HCT116 (cell line): ENCODE measurements around the gene PDK2. TPM values are rescaled to one million over a fixed set of nuclear protein-coding genes. Genes with fewer than 3 reads are reported as not detected.

Experiments used
- ATAC-seq: fragments of 200-7000 bp; cut with Tn5 transposase; 2 replicates; pipeline ENCODE4 v1.9.1; 2020; ENCODE audit warnings: mild to moderate bottlenecking, moderate library complexity
- BruUV-seq: library from RNA; stranded (reverse); fragments of 400-500 nt; replicated peaks from 2 replicates; lab custom pipeline; 2021; lab: Mats Ljungman, UMichigan
- CTCF ChIA-PET: fragments of 300-600 bp; sonication (Branson Sonifier 250); formaldehyde crosslinking; loops from one replicate; lab custom pipeline; 2021; ENCODE audit warnings: antibody characterized with exemption; lab: Charles Lee
- POLR2A ChIA-PET: fragments of 300-600, 350-600 bp; sonication (Branson Sonifier 250); formaldehyde crosslinking; loops from one replicate; lab custom pipeline; 2021; ENCODE audit warnings: antibody characterized with exemption; lab: Charles Lee
- RAD21 ChIA-PET, 2 experiments: fragments of 300-600 bp; sonication (Branson Sonifier 250); formaldehyde crosslinking; loops; one replicate each; lab custom pipeline; 2023; ENCODE audit warnings: low total read pairs in 2 of 2; ENCODE audit not compliant: uncharacterized antibody in 2 of 2, unreplicated experiment in 2 of 2, low non-redundant PET in 1 of 2; lab: Charles Lee
- DNase-seq: peaks from one replicate; pipeline ENCODE4 v3.0.0-alpha.2; 2010; ENCODE audit warnings: low read depth, low spot score
- H2AFZ ChIP-seq: fragments of 200-600 bp; shearing (Covaris generic), sonication (generic); 2 replicates; pipeline ENCODE4 v1.6.1; 2017; ENCODE audit warnings: low read depth, mixed run types, mixed read lengths, antibody characterized with exemption, low read length; ENCODE audit not compliant: poor library complexity, severe bottlenecking
- H3K27ac ChIP-seq: 2 replicates; pipeline ENCODE4 v1.5.1; 2012; ENCODE audit warnings: low read depth, low read length
- H3K27me3 ChIP-seq: fragments of 200-600 bp; sonication (generic); 2 replicates; pipeline ENCODE4 v1.6.1; 2016; ENCODE audit warnings: mixed run types, low read length, mixed read lengths; ENCODE audit not compliant: insufficient read depth
- H3K36me3 ChIP-seq, 2 experiments: fragments of 200-500 bp in 1 of 2; fragments of 200-600 bp in 1 of 2; sonication (Bioruptor generic) in 1 of 2; sonication (generic) in 1 of 2; 2 replicates each; pipeline versions ENCODE4 v1.5.1 to v1.6.1; 2014 to 2016; ENCODE audit warnings: low read length in 2 of 2, inconsistent platforms in 1 of 2, mixed read lengths in 1 of 2, mixed run types in 1 of 2; ENCODE audit not compliant: insufficient read depth in 2 of 2, control insufficient read depth in 1 of 2
- H3K4me1 ChIP-seq, 2 experiments: fragments of 200-600 bp in 1 of 2; sonication (generic) in 1 of 2; 2 replicates each; pipeline versions ENCODE4 v1.5.1 to v1.6.1; 2012 to 2017; ENCODE audit warnings: low read length in 2 of 2, inconsistent platforms in 1 of 2, mild to moderate bottlenecking in 1 of 2, mixed read lengths in 1 of 2, mixed run types in 1 of 2, moderate library complexity in 1 of 2; ENCODE audit not compliant: insufficient read depth in 2 of 2, control insufficient read depth in 1 of 2
- H3K4me2 ChIP-seq: fragments of 200-600 bp; sonication (generic); 2 replicates; pipeline ENCODE4 v1.6.1; 2017; ENCODE audit warnings: mixed run types, low read length, mixed read lengths
- H3K4me3 ChIP-seq, 2 experiments: fragments of 200-600 bp in 1 of 2; sonication (generic) in 1 of 2; replicated peaks in 1 of 2; 2 replicates each; pipeline ENCODE4 v1.5.1; 2011 to 2016; ENCODE audit warnings: low read length in 2 of 2, control low read depth in 1 of 2, low read depth in 1 of 2, mild to moderate bottlenecking in 1 of 2, mixed read lengths in 1 of 2, mixed run types in 1 of 2
- H3K79me2 ChIP-seq: fragments of 200-600 bp; sonication (generic); 2 replicates; pipeline ENCODE4 v1.6.1; 2017; ENCODE audit warnings: mild to moderate bottlenecking, mixed run types, low read length, moderate library complexity, mixed read lengths; ENCODE audit not compliant: insufficient read depth
- H3K9ac ChIP-seq: fragments of 200-600 bp; sonication (generic); 2 replicates; pipeline ENCODE4 v1.6.1; 2016; ENCODE audit warnings: low read length, mixed read lengths
- H3K9me2 ChIP-seq: fragments of 200-600 bp; sonication (generic), shearing (Covaris generic); 2 replicates; pipeline ENCODE4 v1.6.1; 2017; ENCODE audit warnings: mixed run types, mild to moderate bottlenecking, moderate library complexity; ENCODE audit not compliant: insufficient read depth
- H3K9me3 ChIP-seq, 2 experiments: fragments of 200-500 bp in 1 of 2; fragments of 200-600 bp in 1 of 2; sonication (Bioruptor generic) in 1 of 2; sonication (generic) in 1 of 2; 2 replicates each; pipeline ENCODE4 v1.6.1; 2014 to 2017; ENCODE audit warnings: low read length in 2 of 2, mixed read lengths in 2 of 2, inconsistent platforms in 1 of 2, low read depth in 1 of 2, mild to moderate bottlenecking in 1 of 2, mixed run types in 1 of 2, moderate library complexity in 1 of 2; ENCODE audit not compliant: control insufficient read depth in 1 of 2, insufficient read depth in 1 of 2
- H4K20me1 ChIP-seq: fragments of 200-600 bp; sonication (generic), shearing (Covaris generic); 2 replicates; pipeline ENCODE4 v1.6.1; 2017; ENCODE audit warnings: mixed run types, mild to moderate bottlenecking, moderate library complexity; ENCODE audit not compliant: insufficient read depth
- CBX3 ChIP-seq: IDR thresholded peaks from 2 replicates; pipeline ENCODE4 v1.6.1; 2012; ENCODE audit warnings: low read depth
- EGR1 ChIP-seq: IDR thresholded peaks from 2 replicates; pipeline ENCODE4 v1.6.1; 2012; ENCODE audit warnings: low read depth
- EZH2phosphoT487 ChIP-seq: fragments of 200-600 bp; IDR thresholded peaks from 2 replicates; pipeline ENCODE4 v1.6.1; 2018; ENCODE audit warnings: antibody characterized with exemption, borderline replicate concordance
- RAD21 ChIP-seq: IDR thresholded peaks from 2 replicates; pipeline ENCODE4 v1.6.1; 2012; ENCODE audit warnings: low read depth, mild to moderate bottlenecking
- REST ChIP-seq: IDR thresholded peaks from 2 replicates; pipeline ENCODE4 v1.6.1; 2012; ENCODE audit warnings: low read depth
- SP1 ChIP-seq: IDR thresholded peaks from 2 replicates; pipeline ENCODE4 v1.6.1; 2012; ENCODE audit warnings: low read depth
- SRF ChIP-seq: IDR thresholded peaks from 2 replicates; pipeline ENCODE4 v1.6.1; 2012; ENCODE audit warnings: low read depth
- YY1 ChIP-seq: IDR thresholded peaks from 2 replicates; pipeline ENCODE4 v1.6.1; 2011; ENCODE audit warnings: low read length, low read depth, moderate library complexity, mild to moderate bottlenecking; ENCODE audit not compliant: insufficient replicate concordance; ENCODE audit errors: extremely low read depth
- ZBTB33 ChIP-seq: IDR thresholded peaks from 2 replicates; pipeline ENCODE4 v1.6.1; 2011; ENCODE audit warnings: mild to moderate bottlenecking, low read length, moderate library complexity; ENCODE audit not compliant: insufficient replicate concordance; ENCODE audit errors: extremely low read depth
- ZNF274 ChIP-seq: fragments of 200-500 bp; sonication (Bioruptor generic); IDR thresholded peaks from 2 replicates; pipeline ENCODE4 v1.6.1; 2014; ENCODE audit warnings: mild to moderate bottlenecking, low read depth, low read length, inconsistent platforms
- intact Hi-C: fragments of 100-400 bp; cut with micrococcal nuclease; formaldehyde crosslinking; loops from 2 replicates; pipeline ENCODE4 v1.10.0; 2022
- total RNA-seq: library from RNA; stranded (reverse); gene quantifications from one replicate; pipeline ENCODE4 v1.2.1, GENCODE V29; 2021; ENCODE audit not compliant: unreplicated experiment
- TF ChIP-seq, protein P1 (sequence below), 3 experiments: fragments of 200-600 bp in 1 of 3; sonication (generic) in 1 of 3; IDR thresholded peaks in 2 of 3; conservative IDR thresholded peaks in 1 of 3; 2 replicates each; pipeline ENCODE4 v1.5.1; 2012 to 2017; ENCODE audit warnings: low read depth in 2 of 3, low read length in 2 of 3, antibody characterized with exemption in 1 of 3, borderline replicate concordance in 1 of 3, control low read depth in 1 of 3, mild to moderate bottlenecking in 1 of 3, mixed read lengths in 1 of 3, mixed run types in 1 of 3, moderate library complexity in 1 of 3; ENCODE audit not compliant: insufficient read depth in 1 of 3

Gene PDK2
- total RNA-seq, 1 experiment from 2014 or later = 39.1 TPM

- H2AFZ ChIP-seq = no peak overlapping the region
- ChIA-PET RAD21 (no interaction called here), CTCF (interaction anchor here (1.2 to 1.6 kb wide), 4 partner anchors 10 to 16 kb away, joined by 3 to 5 read pairs (median 4); no protein-coding TSS in a partner anchor), POLR2A (no interaction called here)
- no peak overlapping the region; the same call in 1 of the 2 replicates for H3K27ac ChIP-seq
- no peak overlapping the region for H3K9ac ChIP-seq
- ATAC-seq (no peak), DNase-seq (no peak)
- BruUV-seq = no TSS peak
- intact Hi-C loops = no loop called here
- H3K4me1 ChIP-seq = peaks cover 12 to 34% of the 10 kb centered on the region in 2 experiments
- no peaks in the 10 kb centered on the region for H3K27me3 ChIP-seq
- H3K4me3 ChIP-seq = no peak overlapping the region
- H3K4me2 ChIP-seq = no peak overlapping the region
- peaks cover 61 to 70% of the 10 kb centered on the region in 2 experiments for H3K36me3 ChIP-seq
- TF ChIP-seq YY1 (no peak), SRF (no peak), ZBTB33 (no peak), ZNF274 (no peak), RAD21 (no peak), EGR1 (no peak), REST (no peak), EZH2phosphoT487 (no peak), SP1 (no peak), CBX3 (no peak)
- TF ChIP-seq, protein P1, sequence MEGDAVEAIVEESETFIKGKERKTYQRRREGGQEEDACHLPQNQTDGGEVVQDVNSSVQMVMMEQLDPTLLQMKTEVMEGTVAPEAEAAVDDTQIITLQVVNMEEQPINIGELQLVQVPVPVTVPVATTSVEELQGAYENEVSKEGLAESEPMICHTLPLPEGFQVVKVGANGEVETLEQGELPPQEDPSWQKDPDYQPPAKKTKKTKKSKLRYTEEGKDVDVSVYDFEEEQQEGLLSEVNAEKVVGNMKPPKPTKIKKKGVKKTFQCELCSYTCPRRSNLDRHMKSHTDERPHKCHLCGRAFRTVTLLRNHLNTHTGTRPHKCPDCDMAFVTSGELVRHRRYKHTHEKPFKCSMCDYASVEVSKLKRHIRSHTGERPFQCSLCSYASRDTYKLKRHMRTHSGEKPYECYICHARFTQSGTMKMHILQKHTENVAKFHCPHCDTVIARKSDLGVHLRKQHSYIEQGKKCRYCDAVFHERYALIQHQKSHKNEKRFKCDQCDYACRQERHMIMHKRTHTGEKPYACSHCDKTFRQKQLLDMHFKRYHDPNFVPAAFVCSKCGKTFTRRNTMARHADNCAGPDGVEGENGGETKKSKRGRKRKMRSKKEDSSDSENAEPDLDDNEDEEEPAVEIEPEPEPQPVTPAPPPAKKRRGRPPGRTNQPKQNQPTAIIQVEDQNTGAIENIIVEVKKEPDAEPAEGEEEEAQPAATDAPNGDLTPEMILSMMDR (IDR thresholded peaks at IDR 0.05 in 2 of 3, conservative IDR thresholded peaks at IDR 0.05 in 1 of 3; ENCODE audit: borderline replicate concordance in 1 of 3, insufficient read depth in 1 of 3, low read depth in 2 of 3, low read length in 2 of 3) = no peak
- H3K79me2 ChIP-seq = peaks cover 20% of the 10 kb centered on the region; the same call in 1 of the 2 replicates
- peaks cover 4% of the 10 kb centered on the region; the same call in 1 of the 2 replicates for H4K20me1 ChIP-seq
- no peaks in the 10 kb centered on the region for H3K9me2 ChIP-seq
- no peaks in the 10 kb centered on the region for H3K9me3 ChIP-seq
Observed at GRCh38 chr17:50136096-50136687, 41.0 kb downstream of the PDK2 start.
